ENCODE measurements around the gene ZC3H8.

Gene ZC3H8

DNA sequence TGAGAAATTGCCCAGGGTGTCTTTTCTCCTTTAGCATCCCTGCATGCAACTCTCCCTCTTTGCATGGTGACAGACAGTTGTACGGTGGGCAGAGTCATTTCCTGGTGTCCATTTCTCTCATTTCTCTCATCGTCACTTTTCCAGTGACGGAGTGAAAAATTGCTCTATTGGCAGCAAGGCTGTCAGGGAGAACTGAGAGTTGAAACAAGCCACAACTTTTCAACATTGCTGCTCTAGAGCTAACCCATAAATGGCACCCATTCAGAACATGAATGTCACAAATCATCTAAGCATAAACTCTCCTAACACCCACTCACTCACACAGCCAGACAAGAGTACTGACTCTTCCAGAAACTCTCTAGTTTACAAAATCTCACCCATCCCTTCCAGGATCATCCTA lies 55.7 kb downstream of the ZC3H8 start:
- DNase-seq (ENCODE audit: low spot score) = peak; percentile 34
- in situ Hi-C loops (cut with MboI; ENCODE audit: low sequenced_read_pairs, unreplicated experiment) = no loop called here
- TF ChIP-seq, protein P1, sequence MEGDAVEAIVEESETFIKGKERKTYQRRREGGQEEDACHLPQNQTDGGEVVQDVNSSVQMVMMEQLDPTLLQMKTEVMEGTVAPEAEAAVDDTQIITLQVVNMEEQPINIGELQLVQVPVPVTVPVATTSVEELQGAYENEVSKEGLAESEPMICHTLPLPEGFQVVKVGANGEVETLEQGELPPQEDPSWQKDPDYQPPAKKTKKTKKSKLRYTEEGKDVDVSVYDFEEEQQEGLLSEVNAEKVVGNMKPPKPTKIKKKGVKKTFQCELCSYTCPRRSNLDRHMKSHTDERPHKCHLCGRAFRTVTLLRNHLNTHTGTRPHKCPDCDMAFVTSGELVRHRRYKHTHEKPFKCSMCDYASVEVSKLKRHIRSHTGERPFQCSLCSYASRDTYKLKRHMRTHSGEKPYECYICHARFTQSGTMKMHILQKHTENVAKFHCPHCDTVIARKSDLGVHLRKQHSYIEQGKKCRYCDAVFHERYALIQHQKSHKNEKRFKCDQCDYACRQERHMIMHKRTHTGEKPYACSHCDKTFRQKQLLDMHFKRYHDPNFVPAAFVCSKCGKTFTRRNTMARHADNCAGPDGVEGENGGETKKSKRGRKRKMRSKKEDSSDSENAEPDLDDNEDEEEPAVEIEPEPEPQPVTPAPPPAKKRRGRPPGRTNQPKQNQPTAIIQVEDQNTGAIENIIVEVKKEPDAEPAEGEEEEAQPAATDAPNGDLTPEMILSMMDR (IDR thresholded peaks at IDR 0.05; ENCODE audit: borderline replicate concordance, control extremely low read depth, extremely low read depth, insufficient read depth, missing control alignments) = no peak

GRCh38 chr2:112198780-112199179 lies 56.1 kb downstream of the ZC3H8 start:
- in situ Hi-C loops (cut with MboI; ENCODE audit: low sequenced_read_pairs, unreplicated experiment) = no loop called here
- TF ChIP-seq, protein P1 (IDR thresholded peaks at IDR 0.05; ENCODE audit: borderline replicate concordance, control extremely low read depth, extremely low read depth, insufficient read depth, missing control alignments) = no peak
- no peak for DNase-seq (ENCODE audit: low spot score)

- in situ Hi-C loops (cut with MboI; ENCODE audit: low sequenced_read_pairs, unreplicated experiment) = no loop called here
- TF ChIP-seq, protein P1 (IDR thresholded peaks at IDR 0.05; ENCODE audit: borderline replicate concordance, control extremely low read depth, extremely low read depth, insufficient read depth, missing control alignments) = no peak
- DNase-seq (ENCODE audit: low spot score) = no peak
These were observed 57.0 kb downstream of the ZC3H8 start for GRCh38 chr2:112197868-112198267.

- in situ Hi-C loops (cut with MboI; ENCODE audit: low sequenced_read_pairs, unreplicated experiment) = no loop called here
- no peak for DNase-seq (ENCODE audit: low spot score)
- TF ChIP-seq, protein P1 (IDR thresholded peaks at IDR 0.05; ENCODE audit: borderline replicate concordance, control extremely low read depth, extremely low read depth, insufficient read depth, missing control alignments) = no peak
These were observed 58.9 kb downstream of the ZC3H8 start for GRCh38 chr2:112195950-112196349.

DNA sequence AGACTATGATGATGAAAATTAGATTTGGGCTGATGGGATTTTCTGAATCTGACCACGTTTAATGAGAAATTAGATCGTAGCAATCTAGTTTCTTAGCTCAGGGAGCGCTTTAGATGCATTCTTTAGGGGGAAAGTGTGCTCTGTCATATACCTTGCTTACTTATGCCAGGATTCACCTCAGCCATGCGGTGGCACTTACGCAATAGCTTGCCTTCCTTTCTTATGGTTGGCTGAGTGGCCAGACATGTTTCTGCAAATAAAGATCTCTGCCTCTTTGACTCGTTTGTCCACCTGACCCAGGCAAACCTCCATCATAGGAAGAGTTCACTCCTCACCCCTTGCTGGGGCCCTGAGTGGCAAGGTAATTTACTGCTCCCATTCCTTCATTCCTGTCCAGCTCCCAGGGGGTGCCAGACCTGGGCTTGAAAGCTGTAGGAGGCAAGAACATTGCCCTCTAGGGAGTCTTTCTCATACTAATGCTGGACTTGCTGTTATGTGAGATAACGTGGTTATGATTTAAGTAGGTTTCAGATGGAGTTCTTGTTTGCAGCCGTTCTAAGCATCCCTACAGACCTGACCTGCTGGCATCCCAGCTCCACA lies 59.6 kb downstream of the ZC3H8 start:
- DNase-seq (ENCODE audit: low spot score) = no peak
- TF ChIP-seq, protein P1 (IDR thresholded peaks at IDR 0.05; ENCODE audit: borderline replicate concordance, control extremely low read depth, extremely low read depth, insufficient read depth, missing control alignments) = no peak
- in situ Hi-C loops (cut with MboI; ENCODE audit: low sequenced_read_pairs, unreplicated experiment) = no loop called here

- TF ChIP-seq, protein P1 (IDR thresholded peaks at IDR 0.05; ENCODE audit: borderline replicate concordance, control extremely low read depth, extremely low read depth, insufficient read depth, missing control alignments) = no peak
- no peak for DNase-seq (ENCODE audit: low spot score)
- in situ Hi-C loops (cut with MboI; ENCODE audit: low sequenced_read_pairs, unreplicated experiment) = no loop called here
These were observed 60.4 kb downstream of the ZC3H8 start for GRCh38 chr2:112194482-112194881.
